UCSD-AML1 (cell line): ENCODE data around the gene BRCA1.
"Not testable (repeated sequence)": the region's sequence is repeated elsewhere in the genome, so short reads cannot be mapped to it uniquely, and the experiment has no call there.

Experiments
- DNase-seq: peaks from one replicate; lab custom pipeline; 2025; ENCODE audit not compliant: unreplicated experiment; lab: John Stamatoyannopoulos, UW

BRCA1 gene

GRCh38 chr17:43134774-43135453, 9.8 kb upstream of the BRCA1 start:
- DNase-seq: no peak

GRCh38 chr17:43133439-43133838, 8.3 kb upstream of the BRCA1 start:
- DNase-seq: not testable (repeated sequence)

DNA sequence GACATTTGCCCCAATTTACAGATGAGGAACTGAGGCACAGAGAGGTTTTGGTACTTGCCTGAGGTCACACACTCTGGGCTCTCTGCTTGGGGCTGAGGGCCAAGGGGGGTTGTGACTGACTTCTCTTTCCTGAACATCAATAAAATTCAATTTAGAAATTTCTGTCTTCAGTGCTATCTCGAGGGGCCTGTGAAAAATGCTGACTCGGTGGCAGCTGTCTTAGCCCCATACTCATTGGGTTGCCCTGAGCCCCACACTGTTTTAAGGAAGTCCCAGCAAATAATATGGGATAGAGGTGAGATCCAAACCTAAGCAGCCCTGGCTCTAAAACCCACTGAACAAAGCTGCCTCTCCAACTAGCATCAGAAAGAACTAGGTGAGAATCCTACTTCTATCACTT, 7.0 kb upstream of the BRCA1 start:
- no peak for DNase-seq

DNA sequence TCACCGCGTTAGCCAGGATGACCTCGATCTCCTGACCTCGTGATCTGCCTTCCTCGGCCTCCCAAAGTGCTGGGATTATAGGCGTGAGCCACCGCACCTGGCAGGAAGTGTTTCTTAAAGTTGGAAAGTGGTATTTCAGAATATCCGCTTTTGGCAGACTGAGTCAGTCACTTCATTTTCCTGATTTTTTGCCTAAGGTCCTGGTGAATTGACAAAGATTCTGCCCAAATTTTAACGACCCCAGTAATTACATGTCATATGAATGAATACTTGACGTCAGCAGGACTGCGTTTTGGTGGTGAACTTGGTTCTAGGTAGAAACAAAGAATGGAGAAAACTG, 4.5 kb upstream of the BRCA1 start:
- DNase-seq: no peak

- DNase-seq: not testable (repeated sequence)
These were observed 2.2 kb upstream of the BRCA1 start for GRCh38 chr17:43127333-43127876.

DNA sequence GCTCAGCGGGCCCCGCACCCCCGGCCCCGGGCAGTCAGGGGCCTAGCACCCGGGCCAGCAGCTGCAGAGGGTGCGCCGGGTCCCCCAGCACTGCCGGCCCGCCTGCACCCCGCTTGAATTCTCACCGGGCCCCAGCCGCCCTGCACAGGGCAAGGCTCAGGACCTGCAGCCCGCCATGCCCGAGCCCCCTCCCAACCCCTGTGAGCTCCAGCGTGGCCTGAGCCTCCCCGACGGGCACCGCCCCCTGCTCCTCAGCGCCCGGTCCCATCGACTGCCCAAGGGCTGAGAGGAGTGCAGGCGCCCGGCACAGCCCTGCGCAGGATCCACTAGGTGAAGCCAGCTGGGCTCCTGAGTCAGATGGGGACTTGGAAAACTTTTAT, 1.7 kb upstream of the BRCA1 start:
- no peak for DNase-seq

DNA sequence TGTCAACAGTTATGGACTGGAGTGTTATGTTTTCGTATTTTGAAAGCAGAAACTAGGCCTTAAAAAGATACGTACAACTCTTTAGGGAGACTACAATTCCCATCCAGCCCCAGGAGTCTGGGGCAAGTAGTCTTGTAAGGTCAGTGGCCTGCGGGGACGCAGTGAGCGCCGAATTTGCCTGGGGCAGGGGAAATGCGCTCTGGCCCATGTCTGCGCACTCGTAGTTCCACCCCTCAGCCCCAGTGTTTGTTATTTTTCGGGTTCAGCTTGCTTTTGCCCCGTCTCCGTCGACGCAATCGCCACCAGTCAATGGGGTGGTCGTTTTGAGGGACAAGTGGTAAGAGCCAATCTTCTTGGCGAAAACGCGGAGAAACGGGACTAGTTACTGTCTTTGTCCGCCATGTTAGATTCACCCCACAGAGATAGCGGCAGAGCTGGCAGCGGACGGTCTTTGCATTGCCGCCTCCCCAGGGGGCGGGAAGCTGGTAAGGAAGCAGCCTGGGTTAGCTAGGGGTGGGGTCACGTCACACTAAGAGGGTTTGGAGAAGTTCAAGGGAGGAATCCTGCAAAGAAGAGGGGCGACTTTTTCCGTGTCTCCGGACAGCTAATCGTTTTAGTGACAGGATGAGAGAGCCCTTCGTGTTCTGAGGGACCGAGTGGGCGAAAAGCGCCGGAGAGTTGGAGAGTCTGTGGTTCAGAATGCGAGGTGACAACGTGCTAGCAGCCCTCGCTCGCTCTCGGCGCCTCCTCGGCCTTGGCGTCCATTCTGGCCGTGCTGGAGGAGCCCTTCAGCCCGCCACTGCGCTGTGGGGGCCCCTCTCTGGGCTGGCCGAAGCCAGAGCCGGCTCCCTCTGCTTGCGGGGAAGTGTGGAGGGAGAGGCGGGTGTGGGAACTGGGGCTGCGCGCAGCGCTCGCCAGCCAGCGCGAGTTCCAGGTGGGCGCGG, 1.1 kb upstream of the BRCA1 start:
- DNase-seq: no peak

DNA sequence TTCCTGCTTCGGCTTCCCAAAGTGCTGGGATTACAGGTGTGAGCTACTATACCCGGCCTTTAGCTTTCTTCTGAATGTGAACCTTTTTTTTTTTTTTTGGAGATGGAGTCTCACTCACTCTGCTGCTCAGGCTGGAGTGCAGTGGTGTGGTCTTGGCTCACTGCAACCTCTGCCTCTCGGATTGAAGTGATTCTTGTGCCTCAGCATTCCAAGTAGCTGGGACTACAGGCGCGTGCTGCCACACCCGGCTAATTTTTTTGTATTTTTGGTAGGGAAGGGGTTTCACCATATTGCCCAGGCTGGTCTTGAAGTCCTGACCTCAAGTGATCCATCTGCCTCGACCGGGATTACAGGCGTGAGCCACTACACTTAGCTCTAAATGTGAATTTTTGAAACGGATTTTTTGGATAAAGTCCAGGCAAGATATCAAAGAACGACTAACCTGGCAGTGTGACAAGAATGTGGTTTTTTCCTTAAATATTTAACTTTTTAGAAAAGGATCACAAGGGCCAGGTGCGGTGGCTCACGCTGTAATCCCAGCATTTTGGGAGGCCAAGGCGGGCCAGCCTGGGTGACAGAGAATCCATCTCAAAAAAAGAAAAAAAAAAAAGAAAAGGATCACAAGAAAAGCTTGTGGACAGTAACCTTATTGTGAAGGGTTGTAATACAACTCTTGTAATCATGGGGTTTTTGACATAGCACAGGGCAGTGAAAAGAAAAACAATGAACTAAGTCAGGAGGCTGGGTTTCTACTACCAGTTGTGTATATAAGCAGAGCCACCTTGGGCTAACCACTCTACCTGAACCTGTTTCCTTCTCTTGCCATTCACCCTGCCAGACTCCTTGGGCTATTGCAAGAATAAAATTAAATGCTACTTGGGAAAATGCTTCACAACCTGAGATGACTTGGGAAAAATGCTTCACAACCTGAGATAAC, 6.2 kb downstream of the BRCA1 start:
- DNase-seq: no peak

DNA sequence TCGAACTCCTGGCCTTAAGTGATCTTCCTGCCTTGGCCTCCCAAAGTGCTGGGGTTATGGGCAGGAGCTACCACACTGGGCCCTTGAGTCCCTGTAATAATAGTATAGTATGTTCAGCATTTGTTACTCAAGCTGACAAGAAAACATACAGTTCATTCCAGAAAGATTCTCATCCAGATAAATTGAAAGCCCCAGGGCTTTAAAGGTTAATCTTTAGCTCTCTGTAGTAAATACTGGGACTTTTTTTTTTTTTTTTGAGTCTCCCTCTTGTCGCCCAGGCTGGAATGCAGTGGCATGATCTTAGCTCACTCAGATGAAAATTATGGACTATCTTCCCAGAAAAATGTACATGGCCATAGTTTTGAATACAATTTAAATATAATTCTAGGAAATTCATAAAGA, 11.0 kb downstream of the BRCA1 start:
- no peak for DNase-seq

DNA sequence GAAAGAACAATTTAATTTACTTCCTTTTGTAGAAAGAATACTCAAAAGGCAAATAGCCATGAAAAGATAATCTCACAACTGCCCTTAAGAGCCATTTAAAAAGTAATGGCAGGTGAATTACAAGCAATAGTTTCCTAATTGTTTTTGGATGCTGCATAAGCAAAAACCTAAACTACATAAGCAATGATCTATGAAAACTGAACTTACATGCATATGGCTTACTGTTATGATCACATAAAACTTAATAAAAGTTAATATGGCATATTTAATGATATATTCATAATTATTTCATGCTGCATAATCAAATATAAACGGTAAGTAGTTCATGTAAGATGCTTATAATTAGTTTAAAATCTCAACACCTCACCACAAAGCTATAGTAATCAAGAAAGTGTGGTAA, 18.6 kb downstream of the BRCA1 start:
- no peak for DNase-seq

DNA sequence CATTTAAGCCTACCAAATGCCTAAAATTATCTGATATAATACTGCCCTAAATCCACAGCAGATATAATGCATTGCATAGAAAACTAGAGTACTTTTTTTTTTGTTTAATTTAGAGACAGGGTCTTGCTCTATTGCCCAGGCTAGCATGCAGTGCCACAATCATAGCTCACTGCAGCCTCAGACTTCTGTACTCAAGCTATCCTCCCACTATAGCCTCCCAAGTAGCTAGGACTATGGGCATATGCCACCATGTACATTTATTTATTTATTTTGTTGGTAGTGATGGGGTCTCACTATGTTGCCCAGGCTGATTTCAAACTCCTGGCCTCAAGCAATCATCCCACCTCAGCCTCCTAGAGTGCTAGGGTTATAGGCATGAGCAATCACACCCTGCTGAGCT, 20.0 kb downstream of the BRCA1 start:
- no peak for DNase-seq

DNA sequence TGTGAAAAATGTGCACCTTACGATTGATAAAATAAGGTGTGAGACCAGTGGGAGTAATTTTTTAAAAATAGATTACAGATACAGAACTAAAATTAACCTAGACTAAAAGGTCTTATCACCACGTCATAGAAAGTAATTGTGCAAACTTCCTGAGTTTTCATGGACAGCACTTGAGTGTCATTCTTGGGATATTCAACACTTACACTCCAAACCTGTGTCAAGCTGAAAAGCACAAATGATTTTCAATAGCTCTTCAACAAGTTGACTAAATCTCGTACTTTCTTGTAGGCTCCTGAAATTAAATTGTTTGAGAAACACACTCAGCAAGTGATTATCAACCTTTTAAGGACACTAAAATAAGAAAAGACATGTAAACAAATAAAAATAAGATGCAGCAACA, 20.5 kb downstream of the BRCA1 start:
- DNase-seq: no peak

DNA sequence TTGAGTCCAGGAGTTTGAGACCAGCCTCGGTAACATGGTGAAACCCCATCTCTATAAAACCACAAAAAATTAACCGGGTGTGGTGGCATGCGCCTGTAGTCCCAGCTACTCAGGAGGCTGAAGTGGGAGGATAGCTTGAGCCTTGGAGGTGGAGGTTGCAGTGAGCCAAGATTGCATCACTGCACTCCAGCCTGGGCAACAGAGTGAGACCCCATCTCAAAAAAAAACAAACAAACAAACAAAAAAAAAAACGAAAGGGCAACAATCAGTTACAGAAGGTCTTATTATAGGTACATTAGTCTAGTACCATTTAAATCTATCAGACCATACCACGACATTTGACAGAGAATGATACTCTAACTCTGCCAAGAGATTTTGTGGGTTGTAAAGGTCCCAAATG, 29.8 kb downstream of the BRCA1 start:
- DNase-seq: not testable (repeated sequence)

GRCh38 chr17:43094129-43094835, 30.9 kb downstream of the BRCA1 start:
- no peak for DNase-seq

GRCh38 chr17:43092901-43093300, 32.3 kb downstream of the BRCA1 start:
- no peak for DNase-seq

DNA sequence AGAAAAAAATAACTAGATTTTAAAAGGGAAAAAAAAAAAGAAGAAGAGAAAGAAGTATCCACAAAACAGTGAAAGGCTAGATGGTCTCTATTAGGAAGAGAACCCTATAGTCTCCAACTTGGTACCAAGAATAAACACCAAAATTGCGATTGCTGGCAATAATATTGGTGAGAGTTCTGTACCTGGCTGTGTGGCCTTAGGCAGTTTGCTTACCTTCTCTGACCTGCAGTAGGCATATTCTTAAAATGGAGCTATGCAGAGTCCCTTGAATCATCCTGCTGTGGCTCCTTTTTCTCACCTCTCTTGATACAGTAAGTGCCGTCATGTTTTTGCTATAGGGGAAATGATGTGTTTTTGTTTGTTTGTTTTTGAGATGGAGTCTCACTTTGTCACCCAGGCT, 35.1 kb downstream of the BRCA1 start:
- no peak for DNase-seq

DNA sequence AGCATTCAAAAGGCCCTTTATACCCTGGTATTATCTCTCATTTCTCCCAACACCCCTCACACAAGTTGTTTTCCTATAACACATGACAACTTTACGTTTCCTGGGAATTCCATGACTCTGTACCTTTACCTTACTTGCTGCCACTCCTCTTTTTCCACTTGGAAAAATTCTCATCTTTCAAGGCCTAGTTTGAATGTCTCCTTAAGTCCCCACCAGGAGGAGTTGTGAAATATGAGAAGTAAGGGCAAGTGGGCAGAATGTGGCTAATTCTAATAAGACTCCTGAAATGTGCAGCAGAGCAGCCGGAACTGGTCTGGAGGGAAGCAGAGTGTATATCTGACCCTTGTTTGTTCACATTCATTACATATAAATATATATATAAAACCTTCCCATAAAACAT, 39.7 kb downstream of the BRCA1 start:
- no peak for DNase-seq

DNA sequence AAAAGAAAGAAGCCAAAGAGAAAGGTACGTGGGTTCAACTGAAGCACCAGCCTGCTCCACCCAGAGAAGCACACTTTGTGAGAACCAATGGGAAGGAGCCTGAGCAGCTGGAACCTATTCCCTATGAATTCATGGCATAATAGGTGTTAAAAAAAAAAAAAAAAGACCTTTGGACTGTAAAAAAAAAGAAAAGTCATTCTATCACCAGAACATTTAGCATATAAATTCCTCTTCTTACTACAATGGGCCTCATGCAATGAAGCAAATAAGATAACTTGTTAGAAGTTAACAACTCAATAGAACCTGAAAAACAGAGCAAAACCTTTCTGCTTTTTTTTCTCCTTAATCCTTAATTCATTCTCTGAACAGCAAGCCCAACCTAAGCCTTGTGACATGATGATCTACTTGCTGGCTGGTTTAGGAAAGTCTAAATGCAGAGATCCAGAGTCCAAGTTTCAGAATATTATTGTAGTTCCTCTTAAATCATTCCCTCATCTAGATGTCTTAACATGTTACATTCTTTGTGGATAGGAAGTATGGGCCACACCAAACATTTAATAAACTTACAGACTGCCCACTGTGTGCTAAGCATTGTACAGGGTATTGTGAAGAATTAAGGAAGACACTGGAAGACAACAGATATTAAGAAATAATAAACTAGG, 45.4 kb downstream of the BRCA1 start:
- no peak for DNase-seq

DNA sequence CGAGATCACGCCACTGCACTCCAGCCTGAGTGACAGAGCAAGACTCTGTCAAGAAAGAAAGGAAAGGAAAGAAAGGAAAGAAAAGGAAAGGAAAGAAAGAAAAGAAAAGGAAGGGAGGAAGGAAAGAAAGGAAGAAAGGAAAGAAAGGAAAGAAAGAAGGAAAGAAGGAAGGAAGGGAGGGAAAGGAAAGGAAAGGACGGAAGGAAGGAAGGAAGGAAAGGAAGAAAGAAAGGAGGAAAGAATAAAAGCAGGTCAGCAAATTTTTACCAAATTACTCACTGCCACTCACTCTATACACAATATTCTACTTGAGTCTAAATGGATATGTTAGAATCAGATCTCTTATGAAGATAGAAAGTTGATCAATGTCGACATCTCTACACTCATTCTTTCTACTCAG, 50.3 kb downstream of the BRCA1 start:
- no peak for DNase-seq

GRCh38 chr17:43070872-43071271, 54.3 kb downstream of the BRCA1 start:
- no peak for DNase-seq
